CD4-positive, alpha-beta memory T cell (primary cell): ENCODE data around the gene ARHGAP9. TPM values are rescaled to one million over a fixed set of nuclear protein-coding genes. Genes with fewer than 3 reads are reported as not detected.

Experiments used
- CTCF ChIA-PET: fragments of 350-600 bp; sonication (Branson Sonifier 250); formaldehyde crosslinking; loops from one replicate; lab custom pipeline; 2021; ENCODE audit warnings: inconsistent platforms; ENCODE audit not compliant: partially characterized antibody; lab: Charles Lee
- POLR2A ChIA-PET: fragments of 350-600 bp; sonication (Branson Sonifier 250); formaldehyde crosslinking; loops from one replicate; lab custom pipeline; 2021; ENCODE audit not compliant: partially characterized antibody; lab: Charles Lee
- DNase-seq, 5 donors: peaks; one replicate each; pipeline versions ENCODE4 v3.0.0 to v3.0.0-alpha.2; 2020 to 2022; ENCODE audit warnings: mixed read lengths in 1 of 5
- H3K27ac ChIP-seq: one replicate; pipeline ENCODE4 v1.7.0; 2013; ENCODE audit warnings: low read depth, low read length
- H3K27me3 ChIP-seq: 2 replicates; pipeline ENCODE4 v1.7.0; 2013; ENCODE audit warnings: mild to moderate bottlenecking, low read length, moderate library complexity; ENCODE audit not compliant: insufficient read depth
- H3K36me3 ChIP-seq: 2 replicates; pipeline ENCODE4 v1.7.0; 2013; ENCODE audit warnings: mild to moderate bottlenecking, low read length, moderate library complexity; ENCODE audit not compliant: insufficient read depth
- H3K4me1 ChIP-seq: 2 replicates; pipeline ENCODE4 v1.7.0; 2013; ENCODE audit warnings: mild to moderate bottlenecking, low read length, moderate library complexity; ENCODE audit not compliant: insufficient read depth
- H3K4me3 ChIP-seq, 2 donors: one replicate each; pipeline ENCODE4 v1.7.0; 2013; ENCODE audit warnings: low read length in 2 of 2, mild to moderate bottlenecking in 1 of 2
- H3K9me3 ChIP-seq, 2 donors: one replicate each; pipeline ENCODE4 v1.7.0; 2013; ENCODE audit warnings: low read length in 2 of 2, control low read depth in 1 of 2; ENCODE audit not compliant: control insufficient read depth in 1 of 2
- H3K27ac Mint-ChIP-seq, 7 donors: one replicate each; pipeline ENCODE4 v1.8.0; 2020 to 2021; ENCODE audit warnings: mixed read lengths in 7 of 7, mild to moderate bottlenecking in 6 of 7, inconsistent platforms in 3 of 7, moderate library complexity in 3 of 7
- H3K27me3 Mint-ChIP-seq, 2 donors: one replicate each; pipeline ENCODE4 v1.8.0; 2020 to 2021; ENCODE audit warnings: mixed read lengths in 2 of 2
- H3K36me3 Mint-ChIP-seq, 2 donors: one replicate each; pipeline ENCODE4 v1.8.0; 2020 to 2021; ENCODE audit warnings: mixed read lengths in 2 of 2, inconsistent platforms in 1 of 2, mild to moderate bottlenecking in 1 of 2
- H3K4me1 Mint-ChIP-seq, 4 donors: one replicate each; pipeline ENCODE4 v1.8.0; 2020 to 2021; ENCODE audit warnings: mixed read lengths in 4 of 4, mild to moderate bottlenecking in 1 of 4
- H3K4me3 Mint-ChIP-seq, 8 donors: one replicate each; pipeline ENCODE4 v1.8.0; 2020 to 2021; ENCODE audit warnings: mixed read lengths in 8 of 8, mild to moderate bottlenecking in 7 of 8, moderate library complexity in 6 of 8, inconsistent platforms in 3 of 8
- H3K9me3 Mint-ChIP-seq, 8 donors: one replicate each; pipeline ENCODE4 v1.8.0; 2020 to 2021; ENCODE audit warnings: mixed read lengths in 8 of 8, mild to moderate bottlenecking in 5 of 8, inconsistent platforms in 3 of 8, moderate library complexity in 1 of 8
- intact Hi-C: fragments of 100-400 bp; cut with micrococcal nuclease; formaldehyde crosslinking; loops from one replicate; pipeline ENCODE4 v1.15.1; 2023
- polyA plus RNA-seq, 2 donors: library from polyadenylated mRNA; unstranded; fragments of 300-500 nt; fragmentation: Illumina TruSeq; gene quantifications; one replicate each; pipeline ENCODE4 v1.2.3, GENCODE V29; 2021
- total RNA-seq, 2 experiments: library from RNA; stranded (reverse); gene quantifications; one replicate each; pipeline ENCODE4 v1.2.3, GENCODE V29; 2021

Gene ARHGAP9
- total and polyA plus RNA-seq, 4 experiments from 2014 or later, result 206 to 278 (median 241) TPM

GRCh38 chr12:57470286-57470969 is 9.2 kb downstream of the ARHGAP9 start:
- H3K36me3 Mint-ChIP-seq, result peaks cover 44 to 56% of the 10 kb centered on the region in 2 donors
- no peak overlapping the region for H3K4me3 ChIP-seq
- ChIA-PET CTCF (interaction anchor here (0.7 to 1.7 kb wide), 3 partner anchors 9 to 150 kb away, joined by 3 to 7 read pairs (median 4); no protein-coding TSS in a partner anchor), POLR2A (interaction anchor here (0.8 to 3.5 kb wide), 6 partner anchors 7 to 284 kb away, joined by 3 to 22 read pairs (median 5); partner anchors contain the start of genes ARHGAP9, GLI1 and MARCHF9)
- no peak overlapping the region for H3K27ac ChIP-seq
- no peaks in the 10 kb centered on the region for H3K9me3 ChIP-seq
- H3K4me3 Mint-ChIP-seq, result no peak overlapping the region
- peak overlapping the region in 1 of 7 donors; percentile 77 for H3K27ac Mint-ChIP-seq
- no peak for DNase-seq
- peaks cover 0 to 2% (median 0%) of the 10 kb centered on the region in 8 donors for H3K9me3 Mint-ChIP-seq
- no peaks in the 10 kb centered on the region for H3K27me3 Mint-ChIP-seq
- H3K36me3 ChIP-seq, result peaks cover 59% of the 10 kb centered on the region
- peaks cover 22 to 45% (median 32%) of the 10 kb centered on the region in 4 donors for H3K4me1 Mint-ChIP-seq
- H3K27me3 ChIP-seq, result no peaks in the 10 kb centered on the region
- peaks cover 42% of the 10 kb centered on the region for H3K4me1 ChIP-seq
- intact Hi-C loops, result no loop called here

- intact Hi-C loops, result no loop called here
These were observed 10.1 kb downstream of the ARHGAP9 start for GRCh38 chr12:57469296-57470164.

GRCh38 chr12:57467915-57468314 is 11.8 kb downstream of the ARHGAP9 start:
- Histone ChIP-seq H3K27ac (no peak overlapping the region), H3K36me3 (peaks cover 39% of the 10 kb centered on the region), H3K4me3 (no peak overlapping the region), H3K27me3 (no peaks in the 10 kb centered on the region), H3K9me3 (no peaks in the 10 kb centered on the region), H3K4me1 (peaks cover 20% of the 10 kb centered on the region)
- Mint-ChIP-seq H3K27me3 (no peaks in the 10 kb centered on the region), H3K9me3 (peaks cover 0 to 2% (median 0%) of the 10 kb centered on the region in 8 donors), H3K36me3 (peaks cover 26 to 36% of the 10 kb centered on the region in 2 donors), H3K27ac (peak overlapping the region in 6 of 7 donors; percentile 10 to 66 (median 32)), H3K4me1 (peaks cover 7 to 40% (median 15%) of the 10 kb centered on the region in 4 donors), H3K4me3 (peak overlapping the region in 2 of 8 donors; percentile 12 to 46)
- DNase-seq, result no peak
- CTCF ChIA-PET, result interaction anchor here (0.7 to 0.8 kb wide), 2 partner anchors 9 to 1810 kb away, joined by 3 to 4 read pairs; no protein-coding TSS in a partner anchor
- intact Hi-C loops, result no loop called here
- POLR2A ChIA-PET, result no interaction called here

More at GRCh38 chr12:57469296-57470164, 10.1 kb downstream of the ARHGAP9 start:
- Mint-ChIP-seq H3K36me3 (peaks cover 39 to 50% of the 10 kb centered on the region in 2 donors), H3K4me3 (no peak overlapping the region), H3K4me1 (peaks cover 17 to 50% (median 27%) of the 10 kb centered on the region in 4 donors), H3K27me3 (no peaks in the 10 kb centered on the region), H3K27ac (peak overlapping the region in 3 of 7 donors; percentile 21 to 72 (median 43)), H3K9me3 (peaks cover 0 to 2% (median 0%) of the 10 kb centered on the region in 8 donors)
- Histone ChIP-seq H3K4me3 (no peak overlapping the region), H3K36me3 (peaks cover 52% of the 10 kb centered on the region), H3K27me3 (no peaks in the 10 kb centered on the region), H3K9me3 (no peaks in the 10 kb centered on the region), H3K27ac (no peak overlapping the region), H3K4me1 (peaks cover 33% of the 10 kb centered on the region)
- ChIA-PET POLR2A (interaction anchor here (1.2 to 3.5 kb wide), 5 partner anchors 8 to 13 kb away, joined by 4 to 22 read pairs (median 6); partner anchors contain the start of genes ARHGAP9 and GLI1), CTCF (interaction anchor here (0.7 to 1.7 kb wide), 3 partner anchors 8 to 13 kb away, joined by 4 to 7 read pairs (median 7); no protein-coding TSS in a partner anchor)
- peak in 1 of 5 donors; percentile 39 for DNase-seq

GRCh38 chr12:57467212-57467874 is 12.3 kb downstream of the ARHGAP9 start:
- peak in 1 of 5 donors; percentile 31 for DNase-seq
- Mint-ChIP-seq H3K4me3 (peak overlapping the region in 2 of 8 donors; percentile 12 to 46), H3K27me3 (peaks cover 4 to 5% of the 10 kb centered on the region in 2 donors), H3K36me3 (peaks cover 20 to 34% of the 10 kb centered on the region in 2 donors), H3K9me3 (peaks cover 0 to 2% (median 0%) of the 10 kb centered on the region in 8 donors), H3K27ac (peak overlapping the region in 5 of 7 donors; percentile 32 to 70 (median 48)), H3K4me1 (peaks cover 8 to 40% (median 16%) of the 10 kb centered on the region in 4 donors)
- H3K36me3 ChIP-seq, result peaks cover 34% of the 10 kb centered on the region
- POLR2A ChIA-PET, result interaction anchor here (9.6 kb wide), 1 partner anchor 11 kb away, joined by 225 read pairs; the partner anchor contains the start of gene ARHGAP9
- H3K4me3 ChIP-seq, result no peak overlapping the region
- CTCF ChIA-PET, result interaction anchor here (0.8 to 1.4 kb wide), 2 partner anchors 9 to 10 kb away, joined by 3 read pairs; no protein-coding TSS in a partner anchor
- H3K9me3 ChIP-seq, result no peaks in the 10 kb centered on the region
- H3K4me1 ChIP-seq, result peaks cover 20% of the 10 kb centered on the region
- H3K27me3 ChIP-seq, result no peaks in the 10 kb centered on the region
- H3K27ac ChIP-seq, result no peak overlapping the region
- intact Hi-C loops, result no loop called here

GRCh38 chr12:57465747-57466505 is 13.7 kb downstream of the ARHGAP9 start:
- ChIA-PET CTCF (interaction anchor here (0.8 to 9.6 kb wide), 5 partner anchors 8 to 155 kb away, joined by 3 to 204 read pairs (median 3); partner anchors contain the start of genes ARHGAP9 and INHBE), POLR2A (interaction anchor here (0.9 to 9.6 kb wide), 3 partner anchors 12 to 354 kb away, joined by 3 to 225 read pairs (median 3); partner anchors contain the start of gene ARHGAP9)
- peaks cover 0 to 2% (median 0%) of the 10 kb centered on the region in 8 donors for H3K9me3 Mint-ChIP-seq
- H3K36me3 Mint-ChIP-seq, result peaks cover 14 to 20% of the 10 kb centered on the region in 2 donors
- DNase-seq, result no peak
- H3K9me3 ChIP-seq, result no peaks in the 10 kb centered on the region
- H3K27ac Mint-ChIP-seq, result peak overlapping the region in 4 of 7 donors; percentile 18 to 56 (median 50)
- no peak overlapping the region for H3K27ac ChIP-seq
- peaks cover 7 to 11% of the 10 kb centered on the region in 2 donors for H3K27me3 Mint-ChIP-seq
- no peak overlapping the region for H3K4me3 Mint-ChIP-seq
- intact Hi-C loops, result no loop called here
- H3K27me3 ChIP-seq, result peaks cover 9% of the 10 kb centered on the region
- H3K4me3 ChIP-seq, result no peak overlapping the region
- peaks cover 19% of the 10 kb centered on the region for H3K36me3 ChIP-seq
- H3K4me1 ChIP-seq, result peaks cover 21% of the 10 kb centered on the region
- H3K4me1 Mint-ChIP-seq, result peaks cover 13 to 47% (median 18%) of the 10 kb centered on the region in 4 donors
